GM21528 (cell line): ENCODE measurements around the gene AQP5.
"Not testable (repeated sequence)": the region's sequence is repeated elsewhere in the genome, so short reads cannot be mapped to it uniquely, and the experiment has no call there.

ENCODE experiments used
- ATAC-seq: cut with Tn5 transposase; IDR thresholded peaks from one replicate; pipeline ENCODE4 v1.9.1; 2021; ENCODE audit warnings: mild to moderate bottlenecking, moderate library complexity; ENCODE audit not compliant: unreplicated experiment, low FRiP score

AQP5 gene

DNA sequence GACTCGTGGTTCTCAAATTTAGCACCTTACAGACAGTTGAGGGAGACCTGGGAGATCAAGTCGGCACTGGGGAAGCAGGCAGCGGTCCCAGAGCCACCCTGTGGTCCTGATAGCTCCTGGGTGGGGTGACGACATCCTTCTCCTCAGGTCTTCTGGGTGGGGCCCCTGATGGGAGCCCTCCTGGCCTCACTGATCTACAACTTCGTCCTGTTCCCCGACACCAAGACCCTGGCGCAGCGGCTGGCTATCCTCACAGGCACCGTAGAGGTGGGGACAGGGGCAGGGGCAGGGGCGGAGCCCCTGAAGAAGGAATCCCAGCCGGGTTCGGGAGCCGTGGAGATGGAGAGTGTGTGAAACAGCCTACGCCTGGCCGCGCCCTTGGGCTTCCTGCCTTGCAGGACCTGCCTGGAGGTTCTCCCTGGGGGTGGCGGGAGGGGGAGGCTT, 13.7 kb downstream of the AQP5 start:
- ATAC-seq = no peak

DNA sequence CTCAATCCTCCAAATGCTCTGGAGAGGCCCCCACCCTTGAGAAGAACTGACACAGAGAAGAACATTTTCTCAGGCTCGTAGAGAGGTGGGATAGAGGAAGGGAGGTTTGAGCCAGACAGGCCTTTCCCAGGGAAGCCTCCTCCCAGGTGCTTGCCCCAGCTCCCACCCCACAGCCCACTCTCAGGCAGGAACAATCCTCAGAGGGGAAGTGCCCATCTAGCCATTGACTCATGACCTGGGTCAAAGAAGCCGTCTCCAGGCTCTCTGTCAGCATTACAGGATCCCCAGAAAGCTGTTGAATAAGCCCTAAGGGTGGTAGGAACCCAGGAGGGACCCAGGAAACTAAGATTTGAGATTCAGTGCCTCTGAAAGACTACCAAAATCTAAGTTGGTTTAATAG, 14.9 kb downstream of the AQP5 start:
- ATAC-seq = no peak

DNA sequence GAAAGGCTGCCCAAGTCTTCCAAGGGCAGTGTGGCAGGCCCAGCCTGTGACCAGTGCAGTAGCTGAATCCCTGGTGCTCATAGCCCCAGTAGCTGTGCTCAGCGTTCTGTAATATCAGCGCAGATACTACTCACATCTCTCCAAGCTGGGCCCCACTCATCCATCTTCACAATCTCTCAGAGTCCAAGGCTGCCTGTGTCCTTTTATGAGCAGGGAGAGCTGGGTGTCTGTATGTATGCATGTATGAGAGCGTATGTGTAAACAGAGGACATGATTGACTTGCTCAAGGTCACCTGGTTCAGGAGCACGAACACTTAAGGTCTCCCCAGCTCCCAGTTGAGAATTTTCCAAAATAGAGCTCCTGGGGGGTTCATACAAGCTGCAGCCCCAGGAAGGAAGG, 16.5 kb downstream of the AQP5 start:
- ATAC-seq = no peak

DNA sequence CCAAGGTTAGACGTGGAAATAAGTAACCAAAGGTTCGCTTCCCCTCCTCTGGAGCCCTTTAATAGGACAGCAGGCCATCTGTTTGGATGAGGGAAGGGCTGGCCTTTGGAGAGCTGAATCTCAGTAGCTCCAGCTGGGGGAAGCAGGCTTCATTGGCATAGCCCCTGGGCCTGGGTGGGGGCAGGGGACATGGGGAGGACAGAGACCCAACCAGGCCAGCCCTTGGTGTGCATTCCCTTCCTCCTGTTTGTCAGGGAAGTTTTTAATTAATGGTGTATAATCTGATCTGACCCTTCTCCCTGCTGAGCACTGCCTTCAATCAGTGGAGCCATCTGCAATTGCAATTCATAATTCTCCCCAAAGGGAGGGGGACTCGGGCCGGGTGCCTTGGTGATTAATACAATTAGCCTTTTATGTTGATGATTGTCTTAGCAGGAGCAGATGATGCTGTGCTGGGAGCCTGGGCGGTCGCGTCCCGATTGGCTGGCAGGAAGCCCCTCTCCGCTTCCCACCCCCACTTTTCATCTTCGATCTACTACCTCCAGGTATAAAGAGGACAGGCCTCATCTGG, 17.4 kb downstream of the AQP5 start:
- ATAC-seq = no peak

DNA sequence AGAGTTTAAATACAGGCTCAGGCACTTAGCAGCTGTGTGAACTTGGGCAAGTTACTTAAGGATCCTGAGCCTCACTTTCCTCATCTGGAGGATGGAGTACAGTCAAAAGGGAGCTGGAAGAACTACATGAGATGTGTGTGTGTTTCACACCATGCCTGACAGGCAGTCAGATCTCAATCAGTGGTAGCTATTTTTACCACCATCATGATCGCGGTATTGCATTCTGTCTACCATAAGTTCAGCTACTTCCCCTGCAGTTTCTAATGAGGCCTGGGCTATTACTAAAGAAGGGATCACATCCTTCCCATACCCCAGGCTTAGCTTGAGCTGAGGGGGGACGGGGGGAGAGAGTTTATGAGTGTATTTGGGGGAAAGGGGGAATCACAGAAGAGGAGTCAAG, 18.1 kb downstream of the AQP5 start:
- no peak for ATAC-seq

DNA sequence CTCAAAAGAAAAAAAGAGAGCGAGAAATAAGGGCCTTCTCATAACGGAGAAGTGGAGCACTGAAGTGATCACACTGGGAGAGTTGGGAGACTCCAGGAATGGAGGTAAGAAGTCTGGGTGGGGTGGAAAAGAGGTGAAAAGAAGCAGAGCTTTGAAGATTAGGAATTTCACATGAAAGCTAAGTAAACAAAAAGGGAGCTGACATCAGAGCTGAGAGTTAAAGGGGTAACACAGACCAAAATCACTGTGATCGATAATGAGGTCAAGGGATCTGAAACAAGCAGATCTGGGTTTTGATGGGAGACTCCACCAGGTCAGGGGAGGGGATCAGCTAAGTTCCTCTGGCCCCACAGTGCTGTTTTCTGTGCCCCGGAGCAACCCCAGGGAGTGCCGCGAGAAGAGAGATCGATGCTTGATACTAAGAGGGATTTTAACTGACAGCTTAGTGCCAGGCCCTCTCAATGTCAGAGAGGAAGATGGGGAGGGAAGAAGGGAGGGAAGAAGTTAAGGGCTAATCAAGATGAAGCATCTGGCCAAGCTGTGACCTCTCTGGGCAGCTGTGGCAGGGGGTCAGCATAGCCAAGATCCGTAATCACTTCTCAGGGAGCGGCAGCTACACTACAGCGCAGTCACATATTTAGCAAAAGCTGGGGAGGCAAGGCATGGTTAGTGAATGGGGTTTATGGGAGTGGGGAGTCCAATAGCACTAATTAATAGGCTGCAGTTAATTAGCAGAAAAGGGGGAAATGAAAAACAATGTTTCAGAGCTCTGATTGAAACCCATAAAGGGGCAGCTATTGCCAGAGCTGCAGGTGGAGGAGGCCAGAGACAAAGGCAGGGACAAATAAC, 19.1 kb downstream of the AQP5 start:
- no peak for ATAC-seq

DNA sequence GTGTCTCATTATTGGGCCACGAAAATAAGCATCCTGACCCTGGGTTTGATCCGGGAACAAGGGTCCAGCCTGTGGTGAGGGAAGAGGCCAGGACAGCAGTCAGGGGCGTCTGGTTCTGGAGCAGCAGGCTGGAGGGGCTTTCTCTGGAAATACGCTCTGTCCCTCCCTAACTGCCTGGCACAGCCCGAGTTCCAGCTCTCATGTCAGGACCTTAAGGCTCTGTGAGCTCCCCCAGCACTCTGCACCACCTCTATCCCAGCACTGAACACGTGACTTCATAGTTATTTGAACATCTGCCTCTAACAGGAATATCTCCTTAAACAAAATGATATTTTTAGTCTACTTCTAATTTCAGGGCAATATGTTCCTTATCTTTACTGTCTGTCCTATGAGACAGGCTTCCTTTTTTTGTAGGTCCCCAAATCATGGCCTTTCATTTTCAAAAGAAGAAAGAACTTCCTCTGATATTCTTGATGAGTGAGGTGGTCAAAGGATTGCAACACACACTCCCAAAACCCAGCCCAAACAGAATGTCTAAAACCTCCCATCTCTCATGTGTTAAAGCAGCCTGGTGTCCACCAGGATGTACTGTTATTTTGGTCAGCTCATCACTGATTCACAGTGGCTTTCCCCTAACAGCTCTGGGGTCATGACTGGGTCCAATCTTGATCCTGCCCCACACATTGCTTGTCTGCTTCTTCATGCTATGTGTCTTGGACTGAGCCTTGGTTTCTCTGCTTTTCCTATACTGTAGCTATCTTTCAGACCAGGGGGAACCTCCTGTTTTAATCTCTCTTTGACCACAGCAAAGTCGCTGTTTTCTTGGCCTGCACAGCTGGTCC, 20.8 kb downstream of the AQP5 start:
- ATAC-seq = no peak

DNA sequence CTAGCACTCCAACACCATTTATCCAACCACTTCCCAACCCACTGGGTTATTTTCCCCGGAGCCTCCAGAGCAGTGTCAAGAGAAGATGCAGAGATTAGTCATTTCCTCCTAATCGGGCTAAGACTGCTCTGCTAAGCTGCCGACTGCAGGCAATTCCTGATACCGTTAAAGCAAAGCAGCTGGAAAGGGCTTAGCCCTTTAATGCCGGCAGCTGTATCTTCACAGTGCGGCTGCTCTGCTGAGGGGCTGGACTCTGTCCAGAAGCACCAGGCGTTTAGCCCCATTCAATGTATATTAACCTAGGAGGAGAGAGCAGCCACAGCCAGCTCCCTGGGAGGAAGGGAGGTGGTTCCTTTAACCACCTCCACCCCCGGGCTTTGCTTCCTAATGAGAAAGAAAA, 22.2 kb downstream of the AQP5 start:
- ATAC-seq = no peak

DNA sequence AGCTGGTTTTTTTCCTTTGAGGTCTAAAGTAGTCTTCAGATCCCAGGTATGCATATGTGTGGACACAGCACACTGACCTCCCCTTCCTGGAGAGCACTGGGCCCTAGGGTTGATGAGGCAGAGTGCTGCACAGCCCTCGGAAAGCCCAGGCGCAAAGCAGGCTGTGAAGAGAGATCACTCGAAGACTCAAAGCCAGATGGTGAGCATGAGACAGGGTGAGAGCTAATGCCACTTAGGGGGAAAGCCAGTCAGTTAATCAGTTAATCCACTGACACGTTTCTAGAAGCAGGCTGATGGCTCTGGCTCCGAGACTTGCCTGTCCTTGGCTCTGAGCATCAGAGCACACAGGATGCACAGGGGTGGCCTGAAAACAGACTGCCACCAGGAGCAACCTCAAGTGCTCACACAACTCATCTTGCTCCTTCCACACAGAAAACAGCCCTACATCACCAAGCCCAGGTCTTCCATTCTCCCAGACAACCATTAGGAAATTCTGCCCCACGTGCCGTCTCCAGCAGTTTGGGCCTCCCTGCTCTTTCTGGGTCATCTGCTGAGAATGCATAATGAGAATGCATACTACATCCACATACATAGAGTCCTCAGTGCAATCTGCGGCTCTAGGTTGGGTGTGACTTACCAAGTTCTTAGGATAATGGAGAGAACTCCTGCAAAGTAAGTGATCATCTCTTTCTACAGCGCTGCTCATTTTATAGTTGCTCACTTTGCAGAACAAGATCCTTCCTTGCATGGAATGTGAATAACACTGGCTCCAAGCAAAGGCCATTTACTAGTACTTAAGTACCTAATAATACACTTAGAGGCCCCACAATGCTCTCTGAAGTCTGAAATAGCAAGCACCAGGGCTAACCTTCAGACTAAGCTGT, 23.0 kb downstream of the AQP5 start:
- no peak for ATAC-seq

DNA sequence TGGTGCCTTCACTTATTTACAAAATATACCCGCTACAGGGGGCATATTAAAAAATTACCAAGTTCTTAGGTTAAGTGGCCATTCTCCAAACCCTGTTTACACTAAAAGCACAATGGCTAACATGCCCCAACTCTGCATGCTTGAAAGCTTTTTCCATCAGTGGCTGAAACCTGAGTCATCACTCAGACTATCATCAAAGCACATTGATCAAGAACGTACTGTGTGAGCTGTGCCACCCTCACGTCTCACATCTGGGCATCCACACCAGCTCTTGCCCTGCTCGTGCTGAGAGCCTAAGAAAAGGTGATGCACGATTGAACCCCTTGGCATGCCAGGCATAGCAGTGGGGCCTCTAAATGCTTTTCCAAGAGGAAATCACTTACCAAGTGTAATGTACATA, 24.3 kb downstream of the AQP5 start:
- no peak for ATAC-seq

DNA sequence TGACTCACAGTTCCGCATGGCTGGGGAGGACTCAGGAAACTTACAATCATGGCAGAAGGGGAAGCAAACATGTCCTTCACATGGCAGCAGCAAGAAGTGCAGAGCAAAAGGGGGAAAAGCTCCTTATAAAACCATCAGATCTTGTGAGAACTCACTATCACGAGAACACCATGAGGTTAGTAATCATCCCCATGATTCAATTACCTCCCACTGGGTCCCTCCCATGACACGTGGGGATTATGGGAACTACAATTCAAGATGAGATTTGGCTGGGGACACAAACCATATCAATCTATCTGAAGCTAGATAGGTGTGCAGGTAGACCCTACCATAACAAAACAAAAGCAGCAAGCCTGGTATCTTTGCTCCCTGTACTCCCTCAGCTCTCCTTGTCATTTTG, 24.8 kb downstream of the AQP5 start:
- ATAC-seq = not testable (repeated sequence)

DNA sequence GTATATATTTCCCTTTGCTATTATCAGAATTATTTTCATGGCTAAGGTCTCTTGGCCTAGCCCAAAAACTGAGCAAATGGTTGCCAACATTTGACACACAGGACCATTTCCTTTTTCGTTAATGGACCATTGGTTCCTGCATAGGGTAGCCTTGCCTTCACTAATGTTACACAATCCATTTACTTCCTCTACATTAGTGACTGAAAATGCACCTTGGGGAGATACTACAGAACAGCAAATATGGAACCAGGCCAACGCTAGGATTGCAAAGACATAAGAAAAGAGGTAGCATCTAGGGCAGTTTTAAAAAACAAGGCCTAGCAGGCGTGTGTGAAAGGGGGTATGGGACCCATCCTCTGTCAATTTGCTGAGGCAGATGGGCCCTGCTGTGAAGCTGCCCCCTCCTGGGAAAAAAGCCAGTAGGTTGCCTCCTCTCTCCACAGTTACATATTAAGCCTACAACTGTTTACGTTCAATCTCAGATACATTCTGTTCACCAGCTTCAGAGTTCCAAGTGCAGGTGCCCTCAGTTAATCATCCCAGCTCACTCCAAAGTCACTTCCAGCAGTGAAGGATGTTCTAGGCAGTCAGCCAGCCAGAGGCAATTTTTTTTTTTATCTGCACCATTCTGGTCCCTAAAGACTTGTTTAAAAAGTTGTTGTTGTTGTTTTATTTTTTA, 26.1 kb downstream of the AQP5 start:
- ATAC-seq = no peak

DNA sequence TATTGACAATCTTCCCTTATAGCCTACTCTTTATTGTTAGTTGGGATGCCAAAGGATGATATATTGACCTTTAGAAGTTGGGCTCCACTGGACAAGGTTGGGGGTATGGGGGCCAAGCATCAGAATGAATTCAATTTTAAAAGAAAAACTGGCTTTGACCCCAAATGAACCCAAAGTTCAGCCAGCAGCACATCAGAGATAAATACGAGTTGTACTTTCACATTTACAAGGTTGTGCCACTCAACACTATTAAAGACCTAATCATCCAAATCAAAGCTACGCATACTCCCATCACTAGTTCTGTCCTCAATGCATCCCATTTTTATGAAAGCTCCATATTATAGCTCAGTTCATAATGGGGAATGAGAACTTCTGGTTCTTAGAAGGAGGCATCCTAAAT, 27.7 kb downstream of the AQP5 start:
- ATAC-seq = not testable (repeated sequence)

DNA sequence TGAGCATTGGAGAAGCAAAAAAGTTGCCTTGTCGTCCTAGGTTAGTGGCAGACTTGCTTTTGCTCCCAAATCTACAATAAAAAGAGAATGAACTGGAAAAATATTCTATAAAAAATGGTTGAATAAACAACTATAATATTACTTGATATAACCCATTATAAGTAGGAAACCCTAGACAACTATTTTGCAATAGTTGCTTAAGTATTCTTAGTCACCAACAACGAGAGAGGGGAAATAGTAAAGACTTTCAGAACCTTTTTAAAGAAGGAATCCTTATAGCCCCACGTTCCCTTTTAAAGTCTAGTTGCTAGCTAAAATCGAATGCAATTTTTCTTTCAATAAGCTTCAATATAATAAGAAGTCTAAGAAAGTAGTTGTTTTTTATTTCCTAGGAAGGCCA, 28.6 kb downstream of the AQP5 start:
- no peak for ATAC-seq

DNA sequence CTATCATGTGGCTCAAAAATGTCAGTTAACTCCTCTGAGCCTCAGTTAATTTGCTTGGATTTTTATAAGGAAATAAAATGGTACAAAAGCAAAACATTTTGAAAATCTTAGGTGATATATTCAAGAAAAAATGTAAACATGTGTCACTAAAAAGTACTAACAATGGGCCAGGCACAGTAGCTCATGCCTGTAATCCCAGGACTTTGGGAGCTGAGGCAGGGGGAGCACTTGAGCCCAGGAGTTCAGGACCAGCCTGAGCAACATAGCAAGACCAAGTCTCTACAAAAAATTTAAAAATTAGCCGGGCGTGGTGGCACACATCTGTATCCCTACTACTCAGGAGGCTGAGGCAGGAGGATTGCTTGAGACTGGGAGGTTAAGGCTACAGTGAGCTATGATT, 36.8 kb downstream of the AQP5 start:
- ATAC-seq = no peak

DNA sequence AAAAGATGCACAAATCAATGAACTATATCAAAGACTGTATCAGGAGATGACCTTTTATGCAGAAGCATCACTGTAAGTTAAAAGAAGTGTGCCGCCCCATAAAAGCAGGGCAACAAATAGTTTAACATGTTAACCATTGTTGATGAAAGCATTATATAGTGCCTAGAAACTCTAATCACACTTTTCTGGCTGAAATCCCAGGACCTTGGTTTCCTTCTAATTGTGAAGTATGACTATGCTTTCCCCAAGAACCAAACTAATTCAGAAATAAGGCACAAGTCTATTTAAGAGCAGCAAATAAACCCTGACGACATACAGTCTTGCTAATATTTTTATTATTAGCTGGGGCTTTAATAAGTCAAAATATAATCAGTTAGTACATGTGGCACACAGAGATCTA, 41.9 kb downstream of the AQP5 start:
- no peak for ATAC-seq

DNA sequence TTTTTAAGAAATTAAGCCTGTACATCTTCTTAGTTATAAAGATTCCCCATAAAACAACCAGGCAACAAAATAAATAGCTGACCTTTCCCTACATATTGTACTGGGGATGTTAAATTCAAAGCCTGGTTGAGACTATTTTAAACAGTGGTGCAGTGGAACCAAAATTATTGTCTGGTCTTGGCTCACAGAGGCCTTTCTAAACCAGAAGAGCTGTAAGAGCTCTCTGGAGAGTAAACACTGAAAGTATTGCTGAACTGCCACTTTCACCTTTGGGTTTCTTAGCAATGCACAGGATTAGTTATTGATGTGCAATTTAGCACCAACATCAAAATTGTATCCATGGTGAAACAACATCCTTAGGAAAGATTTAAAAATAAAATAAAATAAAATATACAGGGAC, 43.0 kb downstream of the AQP5 start:
- ATAC-seq = no peak

DNA sequence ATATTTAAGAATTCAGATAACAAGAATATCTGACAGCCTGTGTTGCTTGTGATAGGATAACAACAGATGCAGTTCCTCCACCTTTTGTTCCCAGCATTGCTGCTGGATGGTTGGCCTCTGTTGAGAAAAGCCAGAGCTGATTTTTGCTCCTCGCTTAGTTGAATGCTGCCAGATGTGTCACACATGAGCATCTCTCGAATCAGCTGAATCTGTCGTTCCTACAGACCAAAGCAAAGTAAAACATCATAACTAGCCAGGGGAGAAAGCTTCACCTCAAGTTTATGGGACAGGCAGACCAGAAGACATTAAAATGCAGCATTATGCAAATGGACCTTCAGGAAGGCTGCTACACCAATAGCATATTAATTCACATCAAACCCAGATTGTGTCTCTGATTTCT, 43.5 kb downstream of the AQP5 start:
- ATAC-seq = no peak

DNA sequence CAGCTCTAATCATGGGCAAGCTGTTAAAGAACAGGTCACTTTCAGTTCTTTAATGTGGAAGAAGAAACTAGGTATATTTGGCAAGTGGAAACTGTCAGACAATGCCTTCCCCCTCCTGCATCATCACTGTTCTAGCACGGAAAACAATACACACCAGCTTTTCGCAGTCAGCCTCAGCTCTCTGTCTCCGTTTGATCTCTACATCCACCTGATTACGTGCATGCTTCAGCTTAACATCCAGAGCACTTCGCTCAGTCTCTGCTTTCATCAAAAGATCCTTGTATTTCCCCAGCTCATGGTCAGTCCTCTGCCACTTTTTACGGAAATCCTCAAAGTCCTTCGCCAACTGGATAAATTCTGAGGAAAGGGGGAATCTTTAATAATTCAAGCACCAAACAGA, 44.6 kb downstream of the AQP5 start:
- ATAC-seq = no peak
